WI38 (cell line): Measurements from ENCODE around the gene OLA1.

Experiments used
- H3K4me3 ChIP-seq: 2 replicates; pipeline ENCODE4 v1.5.1; 2011; ENCODE audit warnings: low read depth, mild to moderate bottlenecking, control low read depth, low read length
- CTCF ChIP-seq: IDR thresholded peaks from 2 replicates; pipeline ENCODE4 v1.5.1; 2012; ENCODE audit warnings: low read depth, mild to moderate bottlenecking, control low read depth, low read length

OLA1 gene

GRCh38 chr2:174108579-174108978, 139.8 kb downstream of the OLA1 start:
- H3K4me3 ChIP-seq = no peak overlapping the region
- no peak for TF ChIP-seq CTCF

GRCh38 chr2:174106736-174107135, 141.6 kb downstream of the OLA1 start:
- TF ChIP-seq CTCF = no peak
- no peak overlapping the region for H3K4me3 ChIP-seq

- H3K4me3 ChIP-seq = no peak overlapping the region
- TF ChIP-seq CTCF = no peak
These were observed 153.8 kb downstream of the OLA1 start for GRCh38 chr2:174094542-174094941.

GRCh38 chr2:174090476-174090875, 157.9 kb downstream of the OLA1 start:
- TF ChIP-seq CTCF = no peak
- no peak overlapping the region for H3K4me3 ChIP-seq

GRCh38 chr2:174088706-174089460, 159.4 kb downstream of the OLA1 start:
- no peak for TF ChIP-seq CTCF
- H3K4me3 ChIP-seq = no peak overlapping the region

GRCh38 chr2:174086708-174087107, 161.6 kb downstream of the OLA1 start:
- TF ChIP-seq CTCF = no peak

GRCh38 chr2:174085781-174086180, 162.6 kb downstream of the OLA1 start:
- TF ChIP-seq CTCF = no peak
- H3K4me3 ChIP-seq = no peak overlapping the region

More at GRCh38 chr2:174086708-174087107, 161.6 kb downstream of the OLA1 start:
- H3K4me3 ChIP-seq = no peak overlapping the region
